ENCODE data around the gene NRG3. TPM values are rescaled to one million over a fixed set of nuclear protein-coding genes. Genes with fewer than 3 reads are reported as not detected.

NRG3 gene
- total RNA-seq, 6 experiments from 2014 or later = not detected

DNA sequence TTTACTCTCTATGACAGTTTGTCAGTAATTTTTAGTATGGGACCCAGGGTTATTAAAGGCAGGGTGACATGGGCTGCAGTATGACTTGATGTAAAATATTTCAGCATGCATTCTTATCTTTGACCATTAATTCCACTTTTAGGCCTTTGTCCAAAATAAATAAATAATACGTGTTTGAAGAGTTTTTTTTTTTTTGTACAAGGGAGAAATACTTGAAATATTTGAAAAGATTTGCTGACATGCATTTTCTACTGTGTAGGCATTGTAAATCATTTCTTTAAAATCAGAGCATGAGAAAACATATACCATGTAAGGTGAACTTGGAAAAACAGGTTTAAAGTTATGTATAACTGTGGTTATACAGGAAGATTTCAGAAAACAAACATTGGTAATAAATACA lies 23.5 kb downstream of the NRG3 start:
- H3K27ac Mint-ChIP-seq = no peak overlapping the region
- H3K4me1 Mint-ChIP-seq (ENCODE audit: low read depth) = no peaks in the 10 kb centered on the region
- H3K27me3 Mint-ChIP-seq (ENCODE audit: insufficient read depth) = peaks cover 3% of the 10 kb centered on the region
- TF ChIP-seq, protein P1, sequence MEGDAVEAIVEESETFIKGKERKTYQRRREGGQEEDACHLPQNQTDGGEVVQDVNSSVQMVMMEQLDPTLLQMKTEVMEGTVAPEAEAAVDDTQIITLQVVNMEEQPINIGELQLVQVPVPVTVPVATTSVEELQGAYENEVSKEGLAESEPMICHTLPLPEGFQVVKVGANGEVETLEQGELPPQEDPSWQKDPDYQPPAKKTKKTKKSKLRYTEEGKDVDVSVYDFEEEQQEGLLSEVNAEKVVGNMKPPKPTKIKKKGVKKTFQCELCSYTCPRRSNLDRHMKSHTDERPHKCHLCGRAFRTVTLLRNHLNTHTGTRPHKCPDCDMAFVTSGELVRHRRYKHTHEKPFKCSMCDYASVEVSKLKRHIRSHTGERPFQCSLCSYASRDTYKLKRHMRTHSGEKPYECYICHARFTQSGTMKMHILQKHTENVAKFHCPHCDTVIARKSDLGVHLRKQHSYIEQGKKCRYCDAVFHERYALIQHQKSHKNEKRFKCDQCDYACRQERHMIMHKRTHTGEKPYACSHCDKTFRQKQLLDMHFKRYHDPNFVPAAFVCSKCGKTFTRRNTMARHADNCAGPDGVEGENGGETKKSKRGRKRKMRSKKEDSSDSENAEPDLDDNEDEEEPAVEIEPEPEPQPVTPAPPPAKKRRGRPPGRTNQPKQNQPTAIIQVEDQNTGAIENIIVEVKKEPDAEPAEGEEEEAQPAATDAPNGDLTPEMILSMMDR (IDR thresholded peaks at IDR 0.05) = no peak
- H3K9me3 Mint-ChIP-seq = peaks cover 20% of the 10 kb centered on the region
- DNase-seq = no peak
- no peak overlapping the region for H3K4me3 Mint-ChIP-seq
- H3K36me3 Mint-ChIP-seq (ENCODE audit: low read depth) = no peaks in the 10 kb centered on the region

DNA sequence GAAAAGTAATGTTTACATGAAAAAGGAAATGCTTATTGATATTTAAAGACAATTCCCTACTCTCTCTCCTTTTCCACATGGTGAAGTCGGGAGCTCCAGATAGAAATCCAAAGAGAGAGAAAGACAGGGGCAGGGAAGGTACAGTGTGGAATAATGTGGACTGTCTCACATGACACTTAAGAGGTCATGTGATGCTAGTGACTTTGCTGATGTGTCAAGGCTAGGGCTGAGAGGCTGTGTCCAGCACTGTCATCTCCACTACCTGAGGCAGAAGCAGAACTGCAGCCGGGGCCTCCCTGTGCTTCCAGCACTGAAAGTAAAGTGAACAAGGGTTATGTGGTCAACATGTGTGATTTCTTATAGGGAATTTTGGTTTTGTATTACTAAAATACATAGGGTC lies 26.0 kb downstream of the NRG3 start:
- Mint-ChIP-seq H3K4me1 (ENCODE audit: low read depth) (no peaks in the 10 kb centered on the region), H3K27me3 (ENCODE audit: insufficient read depth) (peaks cover 3% of the 10 kb centered on the region), H3K9me3 (peaks cover 20% of the 10 kb centered on the region), H3K36me3 (ENCODE audit: low read depth) (no peaks in the 10 kb centered on the region), H3K27ac (no peak overlapping the region), H3K4me3 (no peak overlapping the region)
- TF ChIP-seq, protein P1 (IDR thresholded peaks at IDR 0.05) = no peak
- no peak for DNase-seq

DNA sequence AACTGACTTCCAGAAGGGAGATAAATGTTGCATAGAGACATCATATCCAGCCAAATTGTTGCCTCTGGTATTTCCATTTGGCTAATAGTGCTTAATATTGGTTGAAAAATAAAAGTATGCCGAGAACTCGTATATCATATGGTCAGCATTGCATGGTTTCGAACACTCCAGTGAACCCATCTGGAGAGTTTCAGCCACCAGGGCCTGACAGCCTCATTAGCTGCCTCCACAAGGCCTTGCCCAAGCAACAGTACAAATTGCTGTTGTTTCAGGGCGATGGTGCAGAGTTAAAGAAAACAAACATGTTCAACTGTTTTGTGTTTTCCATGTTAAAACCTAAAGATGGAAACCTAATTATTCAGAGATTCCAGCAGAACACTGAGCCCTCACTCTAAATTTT lies 28.5 kb downstream of the NRG3 start:
- H3K27me3 Mint-ChIP-seq (ENCODE audit: insufficient read depth) = no peaks in the 10 kb centered on the region; the same call in 1 of the 2 replicates
- no peak overlapping the region for H3K4me3 Mint-ChIP-seq
- H3K4me1 Mint-ChIP-seq (ENCODE audit: low read depth) = no peaks in the 10 kb centered on the region
- H3K27ac Mint-ChIP-seq = no peak overlapping the region
- peaks cover 17% of the 10 kb centered on the region for H3K9me3 Mint-ChIP-seq
- no peak for DNase-seq
- TF ChIP-seq, protein P1 (IDR thresholded peaks at IDR 0.05) = no peak
- H3K36me3 Mint-ChIP-seq (ENCODE audit: low read depth) = no peaks in the 10 kb centered on the region

DNA sequence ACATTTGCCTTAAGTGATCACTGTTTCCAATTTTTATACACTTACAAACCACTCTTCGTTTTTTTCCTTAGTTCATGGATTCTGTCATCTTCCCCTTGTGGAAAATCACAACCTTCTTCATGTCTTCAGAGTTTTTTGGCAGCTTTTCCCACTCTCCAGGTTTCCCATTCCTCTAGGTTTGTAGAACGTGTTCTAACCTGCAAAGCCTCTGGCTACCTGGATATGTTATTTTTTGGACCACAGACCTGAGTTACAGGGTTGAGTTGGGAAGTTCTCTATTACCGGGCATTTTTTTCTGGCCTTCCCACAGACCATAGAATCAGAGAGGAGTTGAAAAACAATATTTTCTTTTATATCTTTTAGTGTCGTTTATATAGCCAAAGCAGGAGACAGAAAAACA lies 30.2 kb downstream of the NRG3 start:
- Mint-ChIP-seq H3K27ac (no peak overlapping the region), H3K27me3 (ENCODE audit: insufficient read depth) (no peaks in the 10 kb centered on the region; the same call in 1 of the 2 replicates), H3K4me3 (no peak overlapping the region), H3K36me3 (ENCODE audit: low read depth) (no peaks in the 10 kb centered on the region), H3K9me3 (peaks cover 26% of the 10 kb centered on the region), H3K4me1 (ENCODE audit: low read depth) (no peaks in the 10 kb centered on the region)
- DNase-seq = no peak
- TF ChIP-seq, protein P1 (IDR thresholded peaks at IDR 0.05) = no peak

DNA sequence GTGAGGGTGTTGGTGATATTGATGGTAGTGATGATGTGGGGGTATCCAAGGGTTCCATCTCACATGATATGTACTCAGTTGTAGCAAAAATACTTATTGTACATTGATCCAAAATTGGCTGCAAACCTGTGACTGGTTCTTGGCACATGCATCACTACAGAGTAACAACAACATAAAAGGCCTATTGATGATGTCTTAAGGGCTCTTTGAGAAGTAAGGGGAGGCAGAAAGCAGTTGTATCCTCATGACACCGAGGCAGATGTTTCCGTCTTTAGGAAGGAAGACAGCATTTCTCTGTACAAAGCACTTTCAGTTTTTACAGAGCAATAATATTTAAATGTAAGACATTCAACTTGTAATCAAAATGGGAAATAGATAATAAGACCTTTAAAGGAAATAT lies 34.5 kb downstream of the NRG3 start:
- Mint-ChIP-seq H3K27me3 (ENCODE audit: insufficient read depth) (no peaks in the 10 kb centered on the region; the same call in 1 of the 2 replicates), H3K4me3 (no peak overlapping the region), H3K9me3 (peaks cover 48% of the 10 kb centered on the region), H3K27ac (no peak overlapping the region), H3K4me1 (ENCODE audit: low read depth) (no peaks in the 10 kb centered on the region), H3K36me3 (ENCODE audit: low read depth) (no peaks in the 10 kb centered on the region)
- TF ChIP-seq, protein P1 (IDR thresholded peaks at IDR 0.05) = no peak
- no peak for DNase-seq

DNA sequence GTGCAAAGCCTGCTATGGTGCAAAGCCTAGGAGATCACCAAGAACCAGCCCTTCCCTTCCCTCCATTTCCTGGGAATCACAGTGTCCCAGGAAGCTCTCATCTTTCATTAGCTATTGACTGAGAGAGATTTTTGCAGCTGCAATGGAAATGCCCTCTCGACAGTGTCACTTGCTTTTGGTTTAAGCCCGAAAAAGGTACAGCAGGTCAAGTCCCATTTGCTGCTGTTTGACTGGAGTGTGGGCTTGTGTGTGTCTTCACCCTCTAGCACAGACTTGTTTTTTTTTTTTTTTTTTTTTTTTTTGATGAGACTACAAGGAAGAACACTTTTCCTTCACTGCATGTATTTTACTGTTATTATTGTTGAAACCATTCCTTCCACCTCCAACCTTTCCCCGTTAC lies 36.3 kb downstream of the NRG3 start:
- Mint-ChIP-seq H3K4me3 (no peak overlapping the region), H3K9me3 (peaks cover 40% of the 10 kb centered on the region), H3K27ac (no peak overlapping the region), H3K36me3 (ENCODE audit: low read depth) (no peaks in the 10 kb centered on the region), H3K27me3 (ENCODE audit: insufficient read depth) (no peaks in the 10 kb centered on the region; the same call in 1 of the 2 replicates), H3K4me1 (ENCODE audit: low read depth) (no peaks in the 10 kb centered on the region)
- DNase-seq = no peak
- TF ChIP-seq, protein P1 (IDR thresholded peaks at IDR 0.05) = no peak

Measured in HFFc6 (cell line).